Stimulated activated CD4-positive, alpha-beta T cell treated with anti-CD3 and anti-CD28 coated beads, Interleukin-4, amount 100 ng/mL, for 24 hours (primary cell): ENCODE measurements around the gene ABHD12B.
"Not testable (repeated sequence)": the region's sequence is repeated elsewhere in the genome, so short reads cannot be mapped to it uniquely, and the experiment has no call there.

Experiments used
- DNase-seq: peaks from one replicate; pipeline ENCODE4 v3.0.0-alpha.2; 2020

ABHD12B gene

DNA sequence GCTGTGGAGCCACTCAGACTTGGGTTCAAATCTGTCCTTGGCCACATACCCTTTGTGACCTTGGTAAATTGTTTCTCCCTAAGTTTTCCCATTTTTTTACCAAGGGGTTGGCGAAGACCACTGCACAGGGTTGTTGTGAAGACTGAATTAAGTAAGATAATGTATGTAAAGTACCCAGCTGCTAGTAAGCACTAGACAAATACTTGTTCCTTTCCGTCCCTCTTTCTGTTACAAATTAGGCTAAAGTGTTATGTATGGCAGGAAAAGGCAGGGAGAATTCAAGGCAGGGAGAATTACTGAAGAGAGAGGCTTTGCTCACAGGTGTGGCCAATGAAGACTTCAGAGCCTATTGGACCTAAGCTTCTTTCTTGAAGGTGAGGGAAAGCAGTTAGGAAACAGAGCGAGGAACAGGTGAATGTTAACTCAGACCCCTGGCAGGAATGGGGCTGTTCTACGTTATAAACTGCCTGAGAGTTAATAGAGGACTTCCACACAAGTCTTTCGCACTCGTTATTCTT is 25.9 kb downstream of the ABHD12B start:
- DNase-seq = no peak

DNA sequence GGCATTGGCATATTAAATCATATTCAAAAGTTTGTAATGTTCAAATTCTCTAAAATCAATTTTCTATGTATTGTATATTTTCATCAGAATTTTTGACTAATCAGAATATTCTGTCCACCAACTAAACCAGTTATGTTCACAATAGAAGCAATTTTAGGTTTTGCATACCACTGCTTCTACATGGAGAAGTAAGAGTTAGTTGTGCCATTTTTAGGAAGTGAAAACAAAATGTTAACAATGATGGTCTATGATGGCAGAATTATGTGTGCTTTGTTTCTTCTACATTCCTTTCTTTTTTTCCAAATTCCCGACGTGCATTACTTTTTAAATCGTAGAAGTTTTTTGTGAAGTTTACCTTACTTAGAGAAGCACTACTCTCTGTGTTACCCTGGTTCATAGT is 29.5 kb downstream of the ABHD12B start:
- no peak for DNase-seq

DNA sequence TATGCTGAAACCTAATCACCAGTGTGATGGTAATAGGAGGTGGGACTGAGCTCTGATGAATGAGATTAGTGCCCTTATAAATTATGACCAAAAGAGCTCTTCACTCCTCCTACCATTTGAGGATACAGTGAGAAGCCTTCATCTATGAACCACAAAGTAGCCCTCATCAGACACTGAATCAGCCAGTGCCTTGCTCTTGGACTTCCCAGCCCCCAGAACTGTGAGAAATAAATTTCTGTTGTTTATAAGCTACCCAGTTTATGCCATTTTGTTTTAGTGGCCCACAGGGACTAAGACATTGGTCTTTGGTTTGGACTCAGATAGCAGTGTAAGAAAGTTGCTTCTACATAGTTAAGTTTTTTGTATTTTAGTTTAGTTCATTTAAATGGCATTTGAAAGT is 32.9 kb downstream of the ABHD12B start:
- DNase-seq = no peak

DNA sequence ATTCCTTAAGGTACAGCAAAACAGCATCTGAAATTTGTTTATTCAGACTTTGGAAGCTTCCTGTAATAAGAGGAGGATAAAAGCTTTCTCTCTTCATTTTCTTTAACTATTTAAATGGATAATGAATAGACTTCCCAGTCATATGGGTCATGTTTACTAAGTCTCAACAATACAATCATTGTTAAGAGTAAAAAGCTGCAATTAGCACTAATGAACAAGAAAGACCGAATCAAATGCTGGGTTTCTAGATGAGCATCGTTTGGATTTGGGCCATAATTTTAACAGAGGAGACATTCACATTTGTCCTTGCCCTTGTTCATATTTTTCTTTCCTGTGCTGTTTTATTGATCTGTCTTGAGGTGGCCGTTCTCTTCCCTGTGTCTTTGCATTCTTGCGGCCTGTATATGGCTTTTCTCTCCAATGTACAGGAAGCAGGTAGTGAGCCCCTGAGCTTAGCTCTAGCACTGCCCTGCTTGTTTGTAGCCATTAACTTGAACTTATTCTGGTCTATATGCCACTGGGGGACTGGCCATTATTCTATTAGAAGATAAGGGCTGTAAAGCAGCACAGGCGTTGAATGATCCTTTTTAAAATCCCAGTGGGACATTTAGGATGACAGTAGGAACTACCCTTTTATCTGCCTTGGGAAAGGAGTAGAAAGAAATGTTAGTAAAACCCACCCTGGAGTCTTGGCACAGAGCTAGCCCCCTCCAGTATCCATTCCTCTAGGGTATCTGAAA is 34.6 kb downstream of the ABHD12B start:
- no peak for DNase-seq

DNA sequence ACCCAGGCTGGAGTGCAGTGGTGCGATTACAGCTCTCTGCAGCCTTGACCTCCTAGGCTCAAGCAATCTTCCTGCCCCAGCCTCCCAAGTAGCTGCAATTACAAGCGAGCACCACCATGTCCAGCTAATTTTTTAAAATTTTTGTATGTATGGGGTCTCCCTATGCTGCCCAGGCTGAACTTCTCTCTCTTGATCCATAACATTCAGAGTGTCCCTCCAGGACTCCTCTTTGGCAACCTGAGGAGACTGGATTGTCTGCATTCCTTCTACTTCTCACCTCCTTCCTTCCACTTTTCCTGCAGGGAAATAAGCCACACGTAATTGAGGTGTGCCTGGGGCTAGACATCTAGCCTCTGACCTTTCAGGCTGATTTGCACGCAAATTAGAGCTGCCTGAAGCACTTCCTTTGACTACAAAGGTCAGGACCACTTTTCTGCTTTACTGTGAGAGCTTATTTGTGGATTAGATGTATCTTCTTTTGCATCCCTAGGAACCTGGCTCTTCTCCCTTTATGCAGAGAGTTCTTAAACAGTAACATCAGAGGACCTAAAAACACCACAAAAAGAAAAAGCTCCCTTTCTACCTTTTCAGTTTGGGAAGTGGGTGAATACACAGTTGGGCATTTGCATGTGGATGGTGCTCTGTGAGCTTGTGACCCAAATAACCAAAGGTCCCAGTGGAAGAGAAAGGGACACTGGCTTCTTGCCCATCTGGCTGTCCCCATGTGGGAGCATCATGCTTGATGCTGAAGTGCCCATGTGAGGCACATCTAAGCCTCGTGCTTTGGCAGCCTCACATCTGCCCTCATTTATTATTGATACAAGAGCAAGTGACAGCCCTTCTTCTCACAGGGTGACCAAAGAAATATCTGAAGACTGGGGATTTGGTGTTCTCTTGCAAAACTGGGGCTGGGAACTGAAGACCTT is 38.9 kb downstream of the ABHD12B start:
- DNase-seq = no peak

DNA sequence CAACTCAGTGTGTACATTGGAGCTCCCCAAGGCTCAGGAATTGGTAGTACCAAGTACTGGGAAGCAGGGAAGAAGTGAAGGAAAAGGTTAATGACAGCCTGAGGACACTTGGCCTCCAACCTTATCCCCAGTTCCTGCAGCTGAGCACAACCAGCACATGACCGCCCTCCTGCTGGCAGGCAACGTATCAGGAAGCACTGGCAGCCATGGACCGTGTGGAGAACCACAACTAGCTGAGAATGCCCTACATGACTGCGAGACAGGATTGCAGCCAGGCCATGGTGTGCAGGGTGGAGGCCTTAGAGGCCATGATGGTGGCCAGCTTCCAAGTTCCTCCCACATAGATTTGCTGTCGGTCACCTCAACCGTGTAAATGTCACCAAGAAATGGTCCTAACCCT is 45.6 kb downstream of the ABHD12B start:
- DNase-seq = no peak

DNA sequence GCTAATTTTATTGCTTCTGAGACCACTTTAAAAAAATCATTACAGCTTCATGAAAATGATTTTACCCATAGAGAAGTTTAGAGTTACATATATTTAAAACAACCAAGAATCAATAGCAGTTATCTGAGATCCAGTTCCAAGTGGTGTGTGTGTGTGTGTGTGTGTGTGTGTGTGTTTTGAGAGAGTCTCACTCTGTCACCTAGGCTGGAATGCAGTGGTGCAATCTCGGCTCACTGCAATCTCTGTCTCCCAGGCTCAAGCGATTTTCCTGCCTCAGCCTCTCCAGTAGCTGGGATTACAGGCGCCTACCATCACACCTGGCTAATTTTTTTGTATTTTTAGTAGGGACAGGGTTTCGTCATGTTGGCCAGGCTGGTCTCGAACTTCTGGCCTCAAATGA is 47.7 kb downstream of the ABHD12B start:
- not testable (repeated sequence) for DNase-seq

DNA sequence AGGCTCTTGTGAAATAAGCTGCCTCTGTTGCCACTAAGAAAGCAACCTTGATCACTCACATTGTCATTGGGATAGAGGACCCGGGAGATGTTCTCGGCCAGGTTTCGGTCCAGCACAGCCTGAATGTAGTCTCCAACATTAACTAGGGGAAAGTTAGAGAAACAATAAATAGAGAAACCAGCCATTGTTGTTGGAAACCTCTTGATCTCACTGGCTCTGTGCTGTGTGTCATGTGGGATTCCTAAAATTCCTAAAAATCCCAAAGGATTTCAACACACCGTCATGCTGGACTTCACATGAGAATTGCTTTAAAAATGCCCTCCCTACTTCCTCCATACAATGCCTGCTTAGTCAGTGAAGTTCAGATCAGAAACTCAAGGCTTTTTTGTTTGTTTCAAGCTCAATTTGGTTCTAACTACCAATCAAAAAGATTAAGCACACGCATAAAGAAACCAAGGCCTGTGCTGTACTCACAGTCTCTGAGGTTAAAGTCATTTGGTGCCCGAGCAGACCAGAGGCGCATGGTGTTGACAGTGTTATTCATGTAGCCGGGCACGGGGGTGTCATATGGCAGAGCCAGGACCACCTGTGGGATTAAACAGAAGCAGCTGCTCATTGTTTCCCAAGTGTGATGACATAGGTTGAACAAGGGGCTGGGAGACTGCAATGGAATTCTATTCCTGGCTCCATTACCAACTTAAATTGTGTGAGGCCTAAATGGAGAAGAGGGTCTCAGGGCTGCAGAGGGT is 48.8 kb downstream of the ABHD12B start:
- no peak for DNase-seq

DNA sequence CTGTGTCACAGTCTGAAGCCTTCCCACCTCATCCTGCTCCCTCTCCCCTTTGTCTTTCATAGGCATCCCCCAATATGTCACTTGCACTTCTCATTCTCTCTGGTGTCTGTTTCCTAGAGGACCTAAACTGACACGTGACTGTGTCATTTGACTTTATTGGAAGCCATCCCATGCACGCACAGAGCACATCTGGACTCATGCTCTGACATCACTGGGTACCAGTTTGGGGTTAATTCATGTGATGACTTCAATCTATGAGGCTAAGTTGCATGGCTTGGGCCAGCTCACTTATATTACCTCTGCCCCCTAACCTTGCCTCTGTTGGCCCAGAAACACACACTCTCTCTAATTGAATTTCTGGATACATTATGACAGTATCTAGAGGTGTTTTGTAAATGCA is 51.0 kb downstream of the ABHD12B start:
- DNase-seq = no peak

DNA sequence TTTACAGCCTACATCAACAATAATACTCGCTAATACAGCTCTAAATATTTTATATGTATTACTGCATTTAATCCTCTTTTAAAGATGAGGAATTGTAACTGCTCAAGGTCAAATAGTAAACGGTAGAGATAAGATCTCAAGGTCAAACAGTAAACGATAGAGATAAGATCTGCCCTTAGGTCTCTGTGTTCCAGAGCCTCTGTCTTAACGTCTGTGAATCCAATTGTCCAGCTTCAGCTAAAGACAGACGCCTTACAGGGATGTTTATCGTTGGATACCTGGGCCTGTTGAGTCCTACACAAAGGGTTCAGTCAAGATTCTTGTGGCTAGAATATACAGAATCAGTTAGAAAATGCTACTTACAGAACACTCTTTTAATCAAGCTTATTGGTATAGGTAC is 52.4 kb downstream of the ABHD12B start:
- no peak for DNase-seq

DNA sequence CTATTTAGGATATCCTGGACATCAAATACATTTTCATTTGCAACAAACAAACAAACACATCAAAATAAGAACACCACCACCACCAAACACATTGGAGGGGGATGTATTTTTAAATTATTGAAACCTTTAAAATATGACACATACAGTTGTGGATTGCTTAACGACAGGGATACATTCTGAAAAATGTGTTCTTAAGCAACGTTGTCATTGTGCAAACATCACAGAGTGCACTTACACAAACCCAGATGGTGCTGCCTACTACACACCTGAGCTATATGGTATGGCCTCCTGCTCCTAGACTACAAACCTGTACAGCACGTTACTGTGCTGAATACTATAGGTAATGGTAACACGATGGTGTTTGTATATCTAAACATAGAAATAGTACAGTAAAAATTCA is 53.0 kb downstream of the ABHD12B start:
- no peak for DNase-seq

DNA sequence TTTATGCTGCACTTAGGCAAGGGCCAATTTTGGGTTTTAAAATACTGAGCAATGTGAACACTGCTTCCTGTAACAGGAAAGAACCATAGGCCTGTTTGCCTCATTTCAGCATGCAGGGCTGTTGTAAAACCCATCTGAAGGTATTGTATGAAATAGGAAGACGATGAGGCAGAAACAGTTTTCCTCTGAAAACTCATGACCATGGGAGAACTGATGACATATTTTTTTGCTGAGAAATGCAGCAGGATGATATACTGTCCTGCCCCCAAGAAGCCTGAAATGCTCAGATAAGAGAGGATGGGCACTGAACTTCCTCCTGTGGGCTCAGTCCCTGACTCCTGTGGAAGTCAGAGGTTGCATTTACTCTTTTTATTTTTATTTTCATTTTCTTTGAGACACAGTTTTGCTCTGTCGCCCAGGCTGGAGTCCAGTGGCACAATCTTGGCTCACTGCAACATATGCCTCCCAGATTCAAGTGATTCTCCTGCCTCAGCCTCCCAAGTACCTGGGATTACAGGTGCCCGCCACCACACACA is 55.1 kb downstream of the ABHD12B start:
- no peak for DNase-seq

DNA sequence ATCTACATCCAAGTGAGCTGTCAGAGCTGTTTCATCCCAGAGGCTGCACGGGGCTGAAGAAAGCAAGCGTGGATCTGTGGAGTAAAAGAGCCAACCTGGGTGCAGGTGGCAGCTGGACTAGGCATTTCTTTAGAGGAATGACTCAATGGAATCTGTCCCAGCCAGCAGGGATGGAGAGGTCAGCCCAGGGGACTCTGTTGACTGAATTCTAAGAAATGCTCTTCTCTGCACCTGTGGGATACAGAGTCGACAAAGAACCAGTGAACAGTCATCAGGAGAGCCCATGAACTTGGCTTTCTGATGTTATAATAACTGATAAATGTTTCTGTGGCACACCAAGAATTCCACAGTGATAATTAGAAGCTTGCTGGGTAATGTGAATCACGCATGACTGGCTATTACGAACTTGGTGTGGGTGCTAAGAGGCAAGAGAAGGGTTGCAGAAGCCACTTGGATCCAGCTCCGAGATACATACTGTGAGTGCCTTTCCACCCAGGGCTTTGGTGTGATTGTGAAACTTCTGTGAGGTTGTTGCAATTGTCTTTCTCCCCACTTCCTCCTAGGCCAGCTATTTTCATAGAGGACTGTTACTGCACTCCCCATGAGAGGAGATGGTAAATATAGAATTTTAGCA is 56.3 kb downstream of the ABHD12B start:
- DNase-seq = no peak

DNA sequence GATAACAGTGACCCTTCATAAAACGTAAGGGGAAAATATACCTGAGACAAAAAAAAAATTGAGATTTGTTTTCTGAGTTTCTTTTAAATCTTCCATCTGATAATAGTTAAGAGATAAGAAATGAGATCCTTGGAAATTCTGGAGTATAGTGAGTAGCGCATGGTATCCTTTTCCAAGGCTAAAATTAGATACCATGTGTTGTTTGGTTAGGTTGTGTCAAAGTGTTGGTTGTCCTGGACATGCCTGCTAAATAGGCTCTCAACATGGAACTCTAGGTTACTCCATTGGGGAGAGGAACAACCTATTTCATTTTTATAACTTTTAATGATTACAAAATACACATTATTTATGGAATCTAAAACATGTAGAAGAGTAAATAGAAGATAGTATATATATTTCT is 57.7 kb downstream of the ABHD12B start:
- no peak for DNase-seq

DNA sequence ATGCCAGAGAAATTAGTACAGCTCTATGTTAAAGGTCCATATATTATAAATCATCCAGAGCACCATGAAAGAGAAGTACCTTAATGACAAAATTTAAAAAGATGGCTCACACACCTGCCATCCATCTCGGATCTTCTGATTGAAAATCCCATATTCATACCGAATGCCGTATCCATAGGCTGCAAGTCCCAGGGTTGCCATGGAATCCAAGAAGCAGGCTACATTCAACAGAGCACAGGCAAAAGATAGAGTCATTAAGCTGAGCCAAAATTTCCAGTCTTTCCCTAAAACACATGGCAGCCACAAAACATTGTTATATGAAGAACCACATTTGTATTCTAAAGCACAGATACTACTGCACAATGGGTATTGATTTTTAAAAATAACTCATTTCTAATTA is 59.7 kb downstream of the ABHD12B start:
- no peak for DNase-seq

DNA sequence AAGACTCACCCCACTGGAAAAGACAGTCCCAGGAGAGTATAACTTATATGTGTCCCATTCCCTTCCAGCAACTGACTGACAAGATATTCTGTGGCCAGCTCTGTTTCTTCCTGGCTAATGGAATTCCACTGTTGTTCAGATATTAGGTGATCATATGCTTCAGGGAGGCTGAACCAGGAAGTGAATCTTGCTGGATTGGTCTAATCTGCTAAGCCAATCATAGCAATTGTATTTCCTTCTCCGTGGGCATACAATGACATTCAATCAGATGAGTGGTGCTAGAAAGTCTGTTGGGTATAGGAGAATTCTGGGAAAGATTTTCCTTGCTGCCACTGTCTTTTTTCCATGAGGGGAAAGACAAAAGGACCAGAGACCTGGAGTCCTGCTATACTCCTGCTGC is 60.3 kb downstream of the ABHD12B start:
- DNase-seq = no peak

DNA sequence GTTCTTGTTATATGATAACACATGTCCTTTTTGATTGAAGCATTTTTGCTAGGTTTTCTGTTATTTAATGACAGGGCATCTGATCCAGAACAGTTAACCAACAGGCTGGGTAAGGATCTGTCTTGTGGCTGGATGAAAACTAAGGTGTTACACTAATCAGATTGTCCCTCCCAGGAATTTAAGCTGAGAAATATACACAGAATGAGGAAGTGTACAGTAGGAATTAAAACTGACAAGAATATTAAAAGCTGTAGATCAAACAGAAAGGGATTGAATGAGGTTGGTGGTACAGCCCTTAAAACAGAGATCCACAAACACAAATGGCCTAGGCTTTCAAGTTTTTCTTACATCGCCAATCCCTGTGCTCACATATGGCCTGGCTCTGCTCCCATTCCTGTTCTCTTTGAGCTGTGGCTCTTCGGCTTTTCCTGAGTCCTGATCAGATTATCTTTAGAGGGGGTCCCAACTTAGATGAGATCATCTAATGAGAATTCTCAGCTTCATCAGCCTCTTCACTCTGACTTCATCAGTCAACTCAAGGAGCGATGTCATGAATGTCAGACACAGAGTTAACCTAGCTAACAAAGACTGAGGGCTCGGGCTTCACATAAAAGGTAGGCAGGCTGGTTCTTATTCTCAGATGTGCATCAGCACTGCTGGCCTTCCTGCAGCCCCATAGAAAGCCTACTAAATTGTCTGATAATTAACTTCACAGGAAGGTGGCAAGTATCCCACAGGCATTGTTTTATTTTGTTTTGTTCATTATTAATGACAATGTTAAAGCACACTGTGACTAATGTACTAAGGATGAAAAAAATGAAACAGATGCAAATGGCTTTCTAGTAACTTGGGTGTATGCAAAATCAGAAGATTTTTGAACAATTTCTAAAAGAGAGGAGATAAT is 61.0 kb downstream of the ABHD12B start:
- no peak for DNase-seq

DNA sequence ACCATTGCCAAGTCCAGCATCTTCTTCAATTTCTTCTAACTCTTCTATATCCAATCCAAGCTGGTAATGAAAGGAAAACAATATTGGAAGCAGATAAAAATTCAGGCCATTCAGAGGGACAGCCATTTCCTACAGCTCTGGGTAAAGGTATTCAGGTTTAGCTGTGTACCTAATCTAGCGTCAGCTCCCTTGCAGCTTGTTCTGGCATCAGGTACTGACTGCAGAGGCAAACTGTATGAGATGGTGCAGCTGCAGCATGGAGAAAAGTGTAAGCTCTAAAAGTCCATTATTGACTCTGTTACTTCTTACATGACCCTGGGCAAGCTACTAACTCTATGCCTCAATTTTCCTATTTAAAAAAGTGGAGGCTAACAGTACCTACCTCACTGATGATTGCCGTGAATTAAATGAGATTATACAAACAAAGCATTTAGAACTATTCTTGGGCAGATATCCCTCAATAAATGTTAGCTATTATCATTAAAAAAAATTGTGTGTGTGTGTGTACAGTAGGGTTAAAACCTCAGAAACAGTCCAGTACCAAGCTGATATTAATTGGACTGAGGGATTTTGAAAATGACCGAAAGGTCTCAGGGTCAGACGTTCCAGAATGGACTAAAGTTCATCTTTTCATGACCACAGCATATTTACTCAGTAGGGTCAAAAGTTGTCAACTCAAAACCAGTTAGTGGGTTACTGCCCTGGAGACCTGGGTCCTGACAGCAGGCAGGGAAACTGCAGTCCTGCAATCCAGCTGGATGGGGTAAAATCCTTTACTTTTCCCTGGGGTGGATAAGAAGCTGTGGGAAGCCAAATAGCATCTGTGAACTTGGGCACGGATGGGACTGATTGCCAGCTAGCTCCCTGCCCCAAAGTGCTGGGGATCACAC is 63.5 kb downstream of the ABHD12B start:
- no peak for DNase-seq

DNA sequence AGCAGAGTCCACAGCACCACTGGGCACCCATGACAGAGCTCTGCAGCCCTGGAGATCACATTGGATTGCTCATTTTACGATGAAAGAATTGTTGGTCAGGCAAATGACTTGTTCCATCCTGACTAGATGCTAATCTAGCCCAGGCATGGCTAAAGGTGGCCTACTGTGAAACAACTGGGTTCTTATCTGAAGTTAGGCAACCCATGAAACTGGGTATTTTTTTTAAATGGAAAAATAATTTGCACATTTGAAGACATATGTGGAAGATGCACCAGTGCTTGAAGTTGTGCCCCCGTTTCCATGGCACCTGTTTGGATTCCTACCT is 64.1 kb downstream of the ABHD12B start:
- DNase-seq = no peak

DNA sequence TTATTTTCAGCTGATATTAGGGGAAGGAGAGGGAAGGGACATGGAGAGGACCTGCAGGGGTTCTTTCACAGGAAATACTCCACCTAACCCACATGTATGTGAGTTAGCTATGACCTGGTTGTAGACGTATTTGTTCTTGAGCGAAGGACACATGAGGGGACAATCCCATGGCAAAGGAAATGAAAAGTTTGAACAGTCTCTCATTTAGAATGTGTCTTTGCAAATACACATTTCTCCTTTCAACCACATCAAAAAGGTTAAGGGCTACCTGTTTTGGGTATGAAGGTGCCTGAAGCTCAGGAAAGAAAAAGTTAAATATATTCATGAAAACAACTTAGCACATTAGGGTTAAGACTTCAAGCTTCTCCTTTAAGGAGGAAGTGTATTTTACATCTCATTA is 65.0 kb downstream of the ABHD12B start:
- no peak for DNase-seq

DNA sequence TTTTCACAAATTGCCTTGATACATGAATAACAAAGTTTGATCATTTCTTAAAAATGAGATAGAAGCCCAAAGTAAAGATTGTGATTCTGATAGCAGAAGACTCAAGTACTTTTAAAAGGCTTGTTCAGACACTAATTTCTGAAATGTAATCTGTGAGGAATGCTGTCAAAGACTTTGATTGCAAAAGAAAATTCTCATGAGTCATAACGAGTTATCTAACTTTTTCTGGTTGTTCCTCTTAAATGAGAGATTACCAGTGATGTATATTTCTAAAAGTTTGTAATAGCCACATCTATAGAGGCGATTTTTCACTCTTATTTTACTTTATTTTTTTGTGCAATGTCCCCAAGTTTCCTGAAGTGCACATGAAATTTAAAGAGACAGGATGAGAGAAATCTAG is 65.5 kb downstream of the ABHD12B start:
- no peak for DNase-seq
